Progenitor cell of endocrine pancreas (in vitro differentiated cells): ENCODE measurements around the gene BNIPL. TPM values are rescaled to one million over a fixed set of nuclear protein-coding genes. Genes with fewer than 3 reads are reported as not detected.

Experiments
- DNase-seq: peaks from one replicate; pipeline ENCODE4 v3.0.0; 2021; ENCODE audit warnings: low spot score; ENCODE audit not compliant: unreplicated experiment
- H3K27ac Mint-ChIP-seq: 2 replicates; pipeline ENCODE4 v1.8.0; 2021; ENCODE audit warnings: mild to moderate bottlenecking, moderate library complexity, mixed read lengths
- H3K27me3 Mint-ChIP-seq: 2 replicates; pipeline ENCODE4 v1.8.0; 2021; ENCODE audit warnings: mixed read lengths
- H3K36me3 Mint-ChIP-seq: 2 replicates; pipeline ENCODE4 v1.8.0; 2022; ENCODE audit warnings: mixed read lengths; ENCODE audit not compliant: insufficient read depth
- H3K4me1 Mint-ChIP-seq: 2 replicates; pipeline ENCODE4 v1.8.0; 2021; ENCODE audit warnings: low read depth, mixed read lengths
- H3K4me3 Mint-ChIP-seq: 2 replicates; pipeline ENCODE4 v1.8.0; 2021; ENCODE audit warnings: low read depth, mild to moderate bottlenecking, moderate library complexity, mixed read lengths
- H3K9me3 Mint-ChIP-seq: 2 replicates; pipeline ENCODE4 v1.8.0; 2021; ENCODE audit warnings: low read depth, mixed read lengths
- CTCF ChIP-seq: fragments of 200-600 bp; sonication (generic); IDR thresholded peaks from one replicate; pipeline ENCODE4 v1.5.0; 2021; ENCODE audit warnings: antibody characterized with exemption, mild to moderate bottlenecking; ENCODE audit not compliant: unreplicated experiment
- total RNA-seq: library from RNA; stranded (reverse); gene quantifications from 2 replicates; pipeline ENCODE4 v1.2.1, GENCODE V29; 2021

The BNIPL gene
- total RNA-seq, 1 donor from 2014 or later = 0.93 TPM

- TF ChIP-seq CTCF = no peak
- peak overlapping the region; percentile 88 for H3K27ac Mint-ChIP-seq
- no peaks in the 10 kb centered on the region for H3K27me3 Mint-ChIP-seq
- no peaks in the 10 kb centered on the region for H3K9me3 Mint-ChIP-seq
- H3K36me3 Mint-ChIP-seq = peaks cover 15% of the 10 kb centered on the region
- no peak for DNase-seq
- peak overlapping the region; percentile 96 for H3K4me3 Mint-ChIP-seq
- H3K4me1 Mint-ChIP-seq = peaks cover 11% of the 10 kb centered on the region
Measured at GRCh38 chr1:151069103-151069486, 32.7 kb downstream of the BNIPL start.

DNA sequence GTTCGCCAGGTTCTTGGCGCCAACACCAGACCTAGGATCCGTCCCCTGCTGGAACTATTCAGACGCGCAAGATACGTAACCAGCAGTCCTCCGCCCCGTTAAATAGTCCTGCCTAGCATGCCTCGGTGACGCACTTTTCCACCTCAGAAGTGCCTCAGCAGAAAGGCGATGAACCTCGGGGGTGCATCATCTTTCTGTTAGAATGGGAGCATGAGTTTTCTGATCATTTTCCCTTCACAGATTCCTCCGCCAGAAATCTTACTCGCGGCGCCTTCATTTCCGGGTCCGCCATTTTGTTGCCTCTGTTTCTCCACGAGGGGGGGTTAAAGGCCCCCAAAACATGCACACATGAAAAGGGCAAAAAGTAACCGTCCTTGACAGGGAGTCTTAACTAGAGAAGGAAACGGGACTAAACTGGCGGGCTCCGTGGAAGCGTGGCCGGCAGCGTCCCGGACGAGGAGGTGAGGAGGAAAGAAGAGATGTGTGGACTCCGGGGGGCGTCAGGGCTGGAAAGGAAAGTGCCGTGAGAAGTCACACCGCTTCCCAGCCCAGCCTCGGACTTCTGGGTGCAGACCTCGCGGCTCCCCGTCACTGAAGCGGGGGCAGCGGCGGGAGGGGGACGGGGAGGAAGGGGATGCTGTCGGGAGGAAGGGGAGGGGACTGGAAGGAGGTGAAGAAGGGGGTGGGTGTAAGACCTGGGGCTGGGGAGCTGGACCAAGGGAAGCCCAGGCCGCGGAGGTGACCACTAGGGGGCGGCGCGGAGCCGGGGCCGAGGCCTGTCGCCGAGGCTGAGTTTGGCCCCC lies 34.3 kb downstream of the BNIPL start, which contains the start of gene GABPB2:
TSS of gene GABPB2 (plus strand) at position 288 of the 803 bp plus-strand sequence. CDS start 17,429 bp downstream, outside the sequence.
- DNase-seq = peak; percentile 83
- no peaks in the 10 kb centered on the region for H3K9me3 Mint-ChIP-seq
- peak within 1 kb of the TSS; percentile 100 for H3K27ac Mint-ChIP-seq
- H3K4me3 Mint-ChIP-seq = peak within 1 kb of the TSS; percentile 96
- peak; percentile 97 for TF ChIP-seq CTCF
- peaks cover 4% of the 10 kb centered on the region for H3K4me1 Mint-ChIP-seq
- H3K27me3 Mint-ChIP-seq = no peaks in the 10 kb centered on the region
- H3K36me3 Mint-ChIP-seq = peaks cover 8% of the 10 kb centered on the region

DNA sequence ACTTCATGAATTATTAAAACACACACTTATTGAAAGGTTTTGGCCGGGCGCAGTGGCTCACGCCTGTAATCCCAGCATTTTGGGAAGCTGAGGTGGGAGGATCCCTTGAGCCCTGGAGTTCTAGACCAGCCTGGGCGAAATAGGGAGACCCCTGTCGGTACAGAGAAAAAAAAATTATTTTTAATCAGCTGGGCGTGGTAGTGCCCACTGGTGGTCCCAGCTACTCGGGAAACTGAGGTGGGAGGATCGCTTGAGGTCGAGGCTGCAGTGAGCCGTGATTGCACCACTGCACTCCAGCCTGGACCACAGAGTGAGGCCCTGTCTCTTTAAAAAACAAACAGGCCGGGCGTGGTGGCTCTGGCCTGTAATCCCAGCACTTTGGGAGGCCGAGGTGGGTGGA lies 35.8 kb downstream of the BNIPL start:
- no peak overlapping the region for H3K27ac Mint-ChIP-seq
- H3K9me3 Mint-ChIP-seq = no peaks in the 10 kb centered on the region
- peaks cover 6% of the 10 kb centered on the region for H3K36me3 Mint-ChIP-seq
- H3K4me3 Mint-ChIP-seq = peak overlapping the region; percentile 96
- H3K4me1 Mint-ChIP-seq = peaks cover 4% of the 10 kb centered on the region
- H3K27me3 Mint-ChIP-seq = no peaks in the 10 kb centered on the region
- no peak for TF ChIP-seq CTCF
- no peak for DNase-seq

DNA sequence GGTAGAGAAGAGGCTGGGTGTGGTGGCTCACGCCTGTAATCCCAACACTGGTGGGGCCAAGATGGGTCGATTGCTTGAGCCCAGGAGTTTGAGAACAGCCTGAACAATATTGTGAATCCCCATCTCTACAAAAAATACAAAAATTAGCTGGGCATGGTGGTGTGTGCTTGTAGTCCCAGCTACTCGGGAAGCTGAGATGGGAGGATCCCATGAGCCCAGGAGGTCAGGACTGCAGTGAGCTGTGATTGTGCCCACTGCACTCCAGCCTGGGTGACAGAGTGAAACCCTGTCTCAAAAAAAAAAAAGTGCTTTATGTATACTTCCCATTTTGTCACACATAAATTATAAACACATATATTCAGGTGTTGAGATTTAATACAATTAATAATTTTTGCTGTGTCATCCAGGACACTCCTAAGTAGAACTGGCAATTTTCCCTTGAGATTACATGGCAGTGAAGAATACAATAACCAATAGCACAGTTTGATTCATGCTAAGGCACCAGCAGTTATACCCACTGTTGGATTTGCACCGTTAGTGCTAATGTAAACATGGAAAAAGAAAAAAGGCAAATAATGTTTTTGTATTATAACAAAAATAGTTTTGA lies 49.7 kb downstream of the BNIPL start:
- DNase-seq = no peak
- Mint-ChIP-seq H3K4me1 (no peaks in the 10 kb centered on the region), H3K36me3 (no peaks in the 10 kb centered on the region), H3K27ac (no peak overlapping the region), H3K9me3 (no peaks in the 10 kb centered on the region), H3K4me3 (no peak overlapping the region), H3K27me3 (no peaks in the 10 kb centered on the region)
- TF ChIP-seq CTCF = no peak

Other genes starting within 250 kb of the BNIPL start
- 6.6 and 7.4 TPM in 2 replicates for gene CTSK, start 228.3 kb upstream of the BNIPL start, total RNA-seq
- gene ARNT, start 160.0 kb upstream of the BNIPL start, total RNA-seq = 39.0 and 40.9 TPM in 2 replicates
- not detected in 2 replicates for gene CTXND2, start 149.4 kb upstream of the BNIPL start, total RNA-seq
- gene SETDB1, start 110.2 kb upstream of the BNIPL start, total RNA-seq = 110 TPM in 2 replicates
- gene CERS2, start 61.8 kb upstream of the BNIPL start, total RNA-seq = 187 and 203 TPM in 2 replicates
- gene ANXA9, start 54.3 kb upstream of the BNIPL start, total RNA-seq = 3.5 TPM in 2 replicates
- 28.3 and 32.5 TPM in 2 replicates for gene MINDY1, start 29.7 kb upstream of the BNIPL start, total RNA-seq
- 23.8 and 24.4 TPM in 2 replicates for gene PRUNE1, start 28.1 kb upstream of the BNIPL start, total RNA-seq
- 4.5 and 7.0 TPM in 2 replicates for gene C1orf56, start 11.2 kb downstream of the BNIPL start, total RNA-seq
- 101 and 105 TPM in 2 replicates for gene CDC42SE1, start 23.0 kb downstream of the BNIPL start, total RNA-seq
- gene MLLT11, start 23.8 kb downstream of the BNIPL start, total RNA-seq = 29.5 and 30.0 TPM in 2 replicates
- 12.4 and 12.7 TPM in 2 replicates for gene GABPB2, start 34.2 kb downstream of the BNIPL start, total RNA-seq
- 31.5 and 34.0 TPM in 2 replicates for gene SEMA6C, start 110.0 kb downstream of the BNIPL start, total RNA-seq
- not detected in 2 replicates for gene TNFAIP8L2, start 120.1 kb downstream of the BNIPL start, total RNA-seq
- gene LYSMD1, start 129.3 kb downstream of the BNIPL start, total RNA-seq = 12.8 and 14.0 TPM in 2 replicates
- gene SCNM1, start 129.6 kb downstream of the BNIPL start, total RNA-seq = 47.1 and 52.0 TPM in 2 replicates
- 1.5 and 2.0 TPM in 2 replicates for gene TMOD4, start 139.4 kb downstream of the BNIPL start, total RNA-seq
- 110 and 119 TPM in 2 replicates for gene VPS72, start 153.6 kb downstream of the BNIPL start, total RNA-seq
- 84.0 and 95.5 TPM in 2 replicates for gene PIP5K1A, start 162.0 kb downstream of the BNIPL start, total RNA-seq
- gene PSMD4, start 218.1 kb downstream of the BNIPL start, total RNA-seq = 163 and 177 TPM in 2 replicates
- gene ZNF687, start 245.7 kb downstream of the BNIPL start, total RNA-seq = 43.0 and 45.0 TPM in 2 replicates